ENCODE results near the gene CCDC85B. TPM values are rescaled to one million over a fixed set of nuclear protein-coding genes. Genes with fewer than 3 reads are reported as not detected.

The CCDC85B gene
- total and polyA plus RNA-seq, 2 of the 13 experiments (the other 11 are each of a cell fraction or from before 2014, with no cell fraction given), result 8.2 to 19.5 TPM

DNA sequence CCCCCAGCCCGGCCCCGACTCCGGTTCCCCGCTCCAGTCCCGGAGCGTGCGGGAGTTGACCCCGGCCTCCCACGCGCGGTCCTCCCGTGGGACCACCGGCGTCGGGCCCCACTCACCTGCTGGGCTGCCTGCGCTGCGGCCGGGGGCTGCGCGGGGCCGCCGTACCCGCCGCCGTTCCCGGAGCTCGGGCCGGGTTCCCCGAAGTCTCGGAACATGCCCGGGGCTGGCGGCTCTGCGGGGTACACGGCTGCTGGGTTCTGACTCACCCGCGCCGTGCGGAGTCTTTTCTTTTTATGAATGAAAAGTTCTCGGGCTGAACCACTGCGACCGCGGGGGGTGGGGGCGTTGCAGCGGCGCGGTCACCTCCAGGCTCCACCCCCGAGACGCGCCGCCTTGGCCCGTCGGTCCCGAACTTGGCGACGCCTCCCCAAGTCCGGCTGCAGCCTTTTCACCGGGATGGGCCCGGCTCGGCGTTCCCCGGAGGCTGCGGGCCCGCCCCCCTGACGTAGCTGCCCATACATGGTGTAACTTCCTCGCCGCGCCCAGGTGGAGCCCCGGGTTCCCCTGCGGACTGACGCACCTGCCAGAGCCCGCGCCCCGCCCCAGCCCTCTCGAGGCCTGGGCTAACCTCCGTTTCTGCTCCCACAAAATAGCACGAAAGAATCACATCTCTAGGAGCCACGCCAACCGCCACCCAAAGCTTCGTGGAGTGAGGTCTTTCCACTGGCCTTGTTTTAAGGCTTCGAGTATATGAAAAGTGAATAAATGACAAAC is 9.8 kb downstream of the CCDC85B start, which contains the start of gene FOSL1 (continued):
- TF ChIP-seq, protein P1, sequence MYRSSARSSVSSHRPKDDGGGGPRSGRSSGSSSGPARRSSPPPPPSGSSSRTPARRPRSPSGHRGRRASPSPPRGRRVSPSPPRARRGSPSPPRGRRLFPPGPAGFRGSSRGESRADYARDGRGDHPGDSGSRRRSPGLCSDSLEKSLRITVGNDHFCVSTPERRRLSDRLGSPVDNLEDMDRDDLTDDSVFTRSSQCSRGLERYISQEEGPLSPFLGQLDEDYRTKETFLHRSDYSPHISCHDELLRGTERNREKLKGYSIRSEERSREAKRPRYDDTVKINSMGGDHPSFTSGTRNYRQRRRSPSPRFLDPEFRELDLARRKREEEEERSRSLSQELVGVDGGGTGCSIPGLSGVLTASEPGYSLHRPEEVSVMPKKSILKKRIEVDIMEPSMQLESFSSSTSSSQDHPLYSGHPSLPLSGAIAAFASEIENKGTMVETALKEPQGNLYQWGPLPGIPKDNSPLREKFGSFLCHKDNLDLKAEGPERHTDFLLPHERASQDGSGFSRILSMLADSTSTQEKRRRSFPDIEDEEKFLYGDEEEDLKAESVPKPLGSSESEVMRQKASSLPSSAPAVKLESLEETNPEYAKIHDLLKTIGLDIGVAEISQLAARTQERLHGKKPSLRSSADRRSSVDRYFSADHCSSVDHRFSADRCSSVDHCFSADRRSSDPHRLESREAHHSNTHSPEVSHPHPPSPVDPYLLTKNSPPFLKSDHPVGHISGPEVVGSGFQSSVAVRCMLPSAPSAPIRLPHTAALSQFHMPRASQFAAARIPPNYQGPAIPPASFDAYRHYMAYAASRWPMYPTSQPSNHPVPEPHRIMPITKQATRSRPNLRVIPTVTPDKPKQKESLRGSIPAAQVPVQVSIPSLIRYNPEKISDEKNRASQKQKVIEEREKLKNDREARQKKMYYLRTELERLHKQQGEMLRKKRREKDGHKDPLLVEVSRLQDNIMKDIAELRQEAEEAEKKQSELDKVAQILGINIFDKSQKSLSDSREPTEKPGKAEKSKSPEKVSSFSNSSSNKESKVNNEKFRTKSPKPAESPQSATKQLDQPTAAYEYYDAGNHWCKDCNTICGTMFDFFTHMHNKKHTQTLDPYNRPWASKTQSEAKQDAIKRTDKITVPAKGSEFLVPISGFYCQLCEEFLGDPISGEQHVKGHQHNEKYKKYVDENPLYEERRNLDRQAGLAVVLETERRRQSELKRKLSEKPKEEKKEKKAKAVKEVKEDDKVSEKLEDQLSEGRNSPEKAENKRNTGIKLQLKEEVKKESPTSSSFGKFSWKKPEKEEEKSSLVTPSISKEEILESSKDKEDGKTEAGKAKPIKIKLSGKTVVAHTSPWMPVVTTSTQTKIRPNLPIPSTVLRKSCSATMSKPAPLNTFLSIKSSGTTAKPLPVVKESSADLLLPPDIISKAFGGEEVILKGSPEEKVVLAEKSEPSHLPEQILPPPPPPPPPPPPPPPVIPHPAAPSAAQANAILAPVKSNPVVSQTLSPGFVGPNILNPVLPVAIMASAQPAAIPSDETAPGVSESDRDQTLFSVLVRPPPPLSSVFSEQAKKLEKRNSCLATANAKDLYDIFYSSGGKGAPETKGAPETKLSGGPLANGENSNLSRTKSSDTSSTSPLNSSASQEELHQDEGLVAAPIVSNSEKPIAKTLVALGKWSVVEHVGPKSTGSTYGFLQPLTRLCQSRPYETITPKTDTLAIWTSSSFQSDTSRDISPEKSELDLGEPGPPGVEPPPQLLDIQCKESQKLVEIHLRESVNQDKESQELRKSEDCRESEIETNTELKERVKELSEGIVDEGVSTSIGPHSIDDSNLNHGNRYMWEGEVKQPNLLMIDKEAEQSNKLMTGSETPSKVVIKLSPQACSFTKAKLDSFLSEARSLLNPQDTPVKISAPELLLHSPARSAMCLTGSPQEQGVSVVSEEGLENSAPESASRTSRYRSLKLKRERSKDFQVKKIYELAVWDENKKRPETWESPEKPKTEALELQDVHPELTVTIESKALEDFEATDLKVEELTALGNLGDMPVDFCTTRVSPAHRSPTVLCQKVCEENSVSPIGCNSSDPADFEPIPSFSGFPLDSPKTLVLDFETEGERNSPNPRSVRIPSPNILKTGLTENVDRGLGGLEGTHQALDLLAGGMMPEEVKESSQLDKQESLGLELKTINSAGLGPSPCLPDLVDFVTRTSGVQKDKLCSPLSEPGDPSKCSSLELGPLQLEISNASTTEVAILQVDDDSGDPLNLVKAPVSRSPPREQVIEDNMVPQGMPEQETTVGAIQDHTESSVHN (CRISPR knock-in tag; IDR thresholded peaks at IDR 0.05), result no peak
- no peak for TF ChIP-seq ZNF790 (CRISPR knock-in tag; IDR thresholded peaks at IDR 0.05; ENCODE audit: borderline replicate concordance)
- TF ChIP-seq TBX2 (CRISPR knock-in tag; IDR thresholded peaks at IDR 0.05; ENCODE audit: borderline replicate concordance), result peak; percentile 60; the same call in 1 of the 2 replicates
- no peak for TF ChIP-seq ZNF740 (CRISPR knock-in tag; IDR thresholded peaks at IDR 0.05)
- TF ChIP-seq KDM5A (IDR thresholded peaks at IDR 0.05; ENCODE audit: borderline replicate concordance, low read length), result no peak
- peak; percentile 35; the same call in 1 of the 2 replicates for TF ChIP-seq ZNF205 (CRISPR knock-in tag; IDR thresholded peaks at IDR 0.05)
- TF ChIP-seq ZNF775 (CRISPR knock-in tag; IDR thresholded peaks at IDR 0.05; ENCODE audit: borderline replicate concordance), result no peak
- peak; percentile 77; the same call in 1 of the 2 replicates for TF ChIP-seq ZNF878 (CRISPR knock-in tag; IDR thresholded peaks at IDR 0.05)
- no peak for TF ChIP-seq ZSCAN21 (CRISPR knock-in tag; IDR thresholded peaks at IDR 0.05; ENCODE audit: borderline replicate concordance)
- no peak for TF ChIP-seq ZNF326 (CRISPR knock-in tag; IDR thresholded peaks at IDR 0.05; ENCODE audit: borderline replicate concordance)
- TF ChIP-seq, protein P2, sequence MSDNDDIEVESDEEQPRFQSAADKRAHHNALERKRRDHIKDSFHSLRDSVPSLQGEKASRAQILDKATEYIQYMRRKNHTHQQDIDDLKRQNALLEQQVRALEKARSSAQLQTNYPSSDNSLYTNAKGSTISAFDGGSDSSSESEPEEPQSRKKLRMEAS (IDR thresholded peaks at IDR 0.05), result peak; percentile 82
- peak; percentile 88 for TF ChIP-seq SP4 (CRISPR knock-in tag; IDR thresholded peaks at IDR 0.05)
- TF ChIP-seq, protein P3, sequence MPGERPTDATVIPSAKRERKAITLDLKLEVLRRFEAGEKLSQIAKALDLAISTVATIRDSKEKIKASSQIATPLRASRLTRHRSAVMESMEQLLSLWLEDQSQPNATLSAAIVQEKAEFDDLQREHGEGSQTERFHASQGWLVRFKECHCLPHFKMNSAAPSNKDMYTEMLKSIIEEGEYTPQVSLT (CRISPR knock-in tag; IDR thresholded peaks at IDR 0.05; ENCODE audit: borderline replicate concordance, low read depth), result no peak
- TF ChIP-seq, protein P4, sequence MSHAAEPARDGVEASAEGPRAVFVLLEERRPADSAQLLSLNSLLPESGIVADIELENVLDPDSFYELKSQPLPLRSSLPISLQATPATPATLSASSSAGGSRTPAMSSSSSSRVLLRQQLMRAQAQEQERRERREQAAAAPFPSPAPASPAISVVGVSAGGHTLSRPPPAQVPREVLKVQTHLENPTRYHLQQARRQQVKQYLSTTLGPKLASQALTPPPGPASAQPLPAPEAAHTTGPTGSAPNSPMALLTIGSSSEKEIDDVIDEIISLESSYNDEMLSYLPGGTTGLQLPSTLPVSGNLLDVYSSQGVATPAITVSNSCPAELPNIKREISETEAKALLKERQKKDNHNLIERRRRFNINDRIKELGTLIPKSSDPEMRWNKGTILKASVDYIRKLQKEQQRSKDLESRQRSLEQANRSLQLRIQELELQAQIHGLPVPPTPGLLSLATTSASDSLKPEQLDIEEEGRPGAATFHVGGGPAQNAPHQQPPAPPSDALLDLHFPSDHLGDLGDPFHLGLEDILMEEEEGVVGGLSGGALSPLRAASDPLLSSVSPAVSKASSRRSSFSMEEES (CRISPR knock-in tag; IDR thresholded peaks at IDR 0.05), result no peak
- TF ChIP-seq ZNF580 (CRISPR knock-in tag; IDR thresholded peaks at IDR 0.05; ENCODE audit: borderline replicate concordance, low read depth), result 0 out of 2 replicates have a peak, but pooled peaks have one; percentile 43
- no peak for TF ChIP-seq SOX13 (IDR thresholded peaks at IDR 0.05)
- TF ChIP-seq SOX13 (CRISPR knock-in tag; conservative IDR thresholded peaks at IDR 0.05 in 1 of 2, IDR thresholded peaks at IDR 0.05 in 1 of 2), result peak; percentile 23 to 26; a peak in 1 of 4 replicates
- TF ChIP-seq TCF7 (IDR thresholded peaks at IDR 0.05; ENCODE audit: low read depth), result no peak

All from HepG2 (cell line).